H9 (cell line): Measurements from ENCODE around the gene CERCAM. TPM values are rescaled to one million over a fixed set of nuclear protein-coding genes. Genes with fewer than 3 reads are reported as not detected.

Source experiments
- DNase-seq: peaks from one replicate; pipeline ENCODE4 v3.0.0-alpha.2; 2017
- H2AFZ ChIP-seq: one replicate; pipeline ENCODE4 v1.6.1; 2013; ENCODE audit warnings: mild to moderate bottlenecking, low read length, control low read depth, moderate library complexity
- H2AK5ac ChIP-seq: 2 replicates; pipeline ENCODE4 v1.6.1; 2013; ENCODE audit warnings: low read length, control low read depth, mixed read lengths; ENCODE audit not compliant: insufficient read length
- H2BK120ac ChIP-seq: one replicate; pipeline ENCODE4 v1.6.1; 2013; ENCODE audit warnings: low read depth, mild to moderate bottlenecking, low read length, control low read depth, inconsistent platforms; ENCODE audit not compliant: poor library complexity, severe bottlenecking
- H2BK12ac ChIP-seq: 2 replicates; pipeline ENCODE4 v1.6.1; 2013; ENCODE audit warnings: low read length, control low read depth, mixed read lengths, low read depth; ENCODE audit not compliant: insufficient read length
- H2BK15ac ChIP-seq: 2 replicates; pipeline ENCODE4 v1.6.1; 2013; ENCODE audit warnings: low read depth, low read length, control low read depth
- H2BK20ac ChIP-seq: one replicate; pipeline ENCODE4 v1.6.1; 2013; ENCODE audit warnings: low read depth, mild to moderate bottlenecking, low read length, control low read depth, inconsistent platforms; ENCODE audit not compliant: poor library complexity, severe bottlenecking
- H2BK5ac ChIP-seq: 2 replicates; pipeline ENCODE4 v1.6.1; 2013; ENCODE audit warnings: low read length, control low read depth, mixed read lengths; ENCODE audit not compliant: insufficient read length
- H3K14ac ChIP-seq: 2 replicates; pipeline ENCODE4 v1.6.1; 2013; ENCODE audit warnings: low read length, control low read depth; ENCODE audit not compliant: insufficient read depth
- H3K18ac ChIP-seq: 2 replicates; pipeline ENCODE4 v1.6.1; 2013; ENCODE audit warnings: low read depth, mild to moderate bottlenecking, mixed read lengths, low read length, control low read depth; ENCODE audit not compliant: insufficient read length
- H3K23ac ChIP-seq: 2 replicates; pipeline ENCODE4 v1.6.1; 2013; ENCODE audit warnings: low read length, control low read depth, mixed read lengths, low read depth; ENCODE audit not compliant: insufficient read length
- H3K23me2 ChIP-seq: 2 replicates; pipeline ENCODE4 v1.6.1; 2013; ENCODE audit warnings: low read depth, mild to moderate bottlenecking, mixed read lengths, low read length, control low read depth; ENCODE audit not compliant: insufficient read length, poor library complexity, severe bottlenecking
- H3K27ac ChIP-seq: 2 replicates; pipeline ENCODE4 v1.5.1; 2013; ENCODE audit warnings: low read length, control low read depth, mixed read lengths, low read depth; ENCODE audit not compliant: insufficient read length
- H3K27me3 ChIP-seq: 2 replicates; pipeline ENCODE4 v1.6.1; 2013; ENCODE audit warnings: low read length, control low read depth, inconsistent platforms; ENCODE audit not compliant: insufficient read depth
- H3K4ac ChIP-seq: 2 replicates; pipeline ENCODE4 v1.6.1; 2013; ENCODE audit warnings: low read depth, mild to moderate bottlenecking, control low read depth, inconsistent platforms, low read length, moderate library complexity
- H3K4me1 ChIP-seq: 2 replicates; pipeline ENCODE4 v1.6.1; 2013; ENCODE audit warnings: low read length, control low read depth, inconsistent platforms; ENCODE audit not compliant: insufficient read depth
- H3K4me2 ChIP-seq: 2 replicates; pipeline ENCODE4 v1.6.1; 2013; ENCODE audit warnings: low read length, control low read depth, mixed read lengths; ENCODE audit not compliant: insufficient read length, insufficient read depth
- H3K56ac ChIP-seq: 2 replicates; pipeline ENCODE4 v1.6.1; 2013; ENCODE audit warnings: low read depth, mild to moderate bottlenecking, mixed read lengths, low read length, control low read depth; ENCODE audit not compliant: insufficient read length
- H3K79me1 ChIP-seq: 2 replicates; pipeline ENCODE4 v1.6.1; 2013; ENCODE audit warnings: low read depth, mild to moderate bottlenecking, moderate library complexity, low read length, control low read depth, inconsistent platforms; ENCODE audit not compliant: insufficient read depth, poor library complexity, severe bottlenecking
- H3K79me2 ChIP-seq: 2 replicates; pipeline ENCODE4 v1.6.1; 2013; ENCODE audit warnings: low read length, control low read depth, inconsistent platforms; ENCODE audit not compliant: insufficient read depth
- H3K9ac ChIP-seq: 2 replicates; pipeline ENCODE4 v1.6.1; 2013; ENCODE audit warnings: low read length, control low read depth, mixed read lengths; ENCODE audit not compliant: insufficient read length; ENCODE audit errors: extremely low read depth
- H3K9me3 ChIP-seq: one replicate; pipeline ENCODE4 v1.6.1; 2013; ENCODE audit warnings: low read depth, low read length, inconsistent platforms; ENCODE audit not compliant: control insufficient read depth
- H3T11ph ChIP-seq: one replicate; pipeline ENCODE4 v1.6.1; 2013; ENCODE audit warnings: mild to moderate bottlenecking, low read length, control low read depth, inconsistent platforms
- H4K20me1 ChIP-seq: one replicate; pipeline ENCODE4 v1.6.1; 2013; ENCODE audit not compliant: control insufficient read depth, insufficient read length, insufficient read depth
- H4K5ac ChIP-seq: 2 replicates; pipeline ENCODE4 v1.6.1; 2013; ENCODE audit warnings: low read depth, mild to moderate bottlenecking, mixed read lengths, low read length, control low read depth; ENCODE audit not compliant: insufficient read length
- H4K8ac ChIP-seq: replicated peaks from 2 replicates; pipeline ENCODE4 v1.6.1; 2013; ENCODE audit warnings: low read length, control low read depth, mixed read lengths, low read depth; ENCODE audit not compliant: insufficient read length
- H4K91ac ChIP-seq: 2 replicates; pipeline ENCODE4 v1.6.1; 2013; ENCODE audit warnings: low read depth, mild to moderate bottlenecking, moderate library complexity, mixed read lengths, low read length, control low read depth; ENCODE audit not compliant: insufficient read length
- H3K27ac Mint-ChIP-seq, 3 experiments: 2 replicates in 2 of 3; 3 replicates in 1 of 3; pipeline ENCODE4 v1.8.0; 2020 to 2021; ENCODE audit warnings: mixed read lengths in 3 of 3, mild to moderate bottlenecking in 1 of 3, moderate library complexity in 1 of 3
- H3K27me3 Mint-ChIP-seq: 2 replicates; pipeline ENCODE4 v1.8.0; 2021; ENCODE audit warnings: low read depth, mild to moderate bottlenecking, moderate library complexity, mixed read lengths
- H3K36me3 Mint-ChIP-seq, 3 experiments: 2 replicates in 2 of 3; 3 replicates in 1 of 3; pipeline ENCODE4 v1.8.0; 2020 to 2021; ENCODE audit warnings: low read depth in 3 of 3, mixed read lengths in 3 of 3; ENCODE audit not compliant: insufficient read depth in 1 of 3
- H3K4me1 Mint-ChIP-seq, 2 experiments: 2 replicates each; pipeline ENCODE4 v1.8.0; 2020; ENCODE audit warnings: mixed read lengths in 2 of 2
- H3K4me3 Mint-ChIP-seq, 2 experiments: 2 replicates in 1 of 2; 3 replicates in 1 of 2; pipeline ENCODE4 v1.8.0; 2020 to 2021; ENCODE audit warnings: mild to moderate bottlenecking in 2 of 2, mixed read lengths in 2 of 2, moderate library complexity in 1 of 2
- H3K9me3 Mint-ChIP-seq, 2 experiments: 2 replicates in 1 of 2; 3 replicates in 1 of 2; pipeline ENCODE4 v1.8.0; 2020; ENCODE audit warnings: mild to moderate bottlenecking in 2 of 2, mixed read lengths in 2 of 2, moderate library complexity in 1 of 2
- CTCF ChIP-seq: fragments of 200-600 bp; sonication (generic); conservative IDR thresholded peaks from 3 replicates; pipeline ENCODE4 v1.8.0; 2021; ENCODE audit warnings: antibody characterized with exemption, mild to moderate bottlenecking
- WGBS: extraction: QIAGEN DNeasy Blood & Tissue Kit; methylation state at CpG from one replicate; pipeline ENCODE4 v1.1.7; 2013; ENCODE audit warnings: missing lambda C conversion rate, low lambda C conversion rate, mixed read lengths; ENCODE audit not compliant: insufficient read length; ENCODE audit errors: extremely low coverage; 5-methylcytosine and 5-hydroxymethylcytosine counted together
- total RNA-seq: library from RNA; stranded (reverse); gene quantifications from 2 replicates; pipeline ENCODE4 v1.2.1, GENCODE V29; 2021

The CERCAM gene
- total RNA-seq, 1 experiment from 2014 or later, result 5.4 TPM

- H3K27me3 ChIP-seq, result no peaks in the 10 kb centered on the region; the same call in 1 of the 2 replicates
Observed at GRCh38 chr9:128448746-128449145, 28.1 kb downstream of the CERCAM start.

More at GRCh38 chr9:128448746-128449145, 28.1 kb downstream of the CERCAM start:
- no peaks in the 10 kb centered on the region for H3K9me3 Mint-ChIP-seq
- no peak overlapping the region for H3K4me3 Mint-ChIP-seq
- H2BK5ac ChIP-seq, result no peak overlapping the region
- H3T11ph ChIP-seq, result no peak overlapping the region
- no peak overlapping the region for H2AFZ ChIP-seq
- no peak overlapping the region for H3K18ac ChIP-seq
- no peak overlapping the region for H3K4me2 ChIP-seq
- H3K79me2 ChIP-seq, result no peaks in the 10 kb centered on the region
- no peaks in the 10 kb centered on the region for H3K4me1 Mint-ChIP-seq
- H2BK15ac ChIP-seq, result no peak overlapping the region; the same call in 1 of the 2 replicates
- H3K56ac ChIP-seq, result no peak overlapping the region
- no peak overlapping the region for H3K23ac ChIP-seq
- no peaks in the 10 kb centered on the region for H3K36me3 Mint-ChIP-seq
- no peak overlapping the region for H4K91ac ChIP-seq
- no peak overlapping the region for H2BK20ac ChIP-seq
- no peaks in the 10 kb centered on the region for H3K23me2 ChIP-seq
- no peaks in the 10 kb centered on the region for H3K4me1 ChIP-seq
- no peak for DNase-seq
- H2AK5ac ChIP-seq, result no peak overlapping the region
- no peaks in the 10 kb centered on the region for H3K9me3 ChIP-seq
- no peak overlapping the region for H2BK120ac ChIP-seq
- peaks cover 86% of the 10 kb centered on the region for H3K27me3 Mint-ChIP-seq
- H3K14ac ChIP-seq, result no peak overlapping the region
- H4K20me1 ChIP-seq, result no peaks in the 10 kb centered on the region
- no peak overlapping the region for H2BK12ac ChIP-seq
- TF ChIP-seq CTCF, result no peak
- no peak overlapping the region for H3K9ac ChIP-seq
- no peak overlapping the region for H3K27ac Mint-ChIP-seq
- H3K79me1 ChIP-seq, result no peaks in the 10 kb centered on the region
- no peak overlapping the region for H3K27ac ChIP-seq
- no CpG with 5 or more reads among the region's 2 CpGs for WGBS
- no peak overlapping the region for H4K8ac ChIP-seq
- H4K5ac ChIP-seq, result no peak overlapping the region
- H3K4ac ChIP-seq, result no peak overlapping the region
